Measurements from ENCODE around the gene C1S.
A peak's percentile ranks its signal among the peaks of the same experiment; 100 is the strongest.

The C1S gene

DNA sequence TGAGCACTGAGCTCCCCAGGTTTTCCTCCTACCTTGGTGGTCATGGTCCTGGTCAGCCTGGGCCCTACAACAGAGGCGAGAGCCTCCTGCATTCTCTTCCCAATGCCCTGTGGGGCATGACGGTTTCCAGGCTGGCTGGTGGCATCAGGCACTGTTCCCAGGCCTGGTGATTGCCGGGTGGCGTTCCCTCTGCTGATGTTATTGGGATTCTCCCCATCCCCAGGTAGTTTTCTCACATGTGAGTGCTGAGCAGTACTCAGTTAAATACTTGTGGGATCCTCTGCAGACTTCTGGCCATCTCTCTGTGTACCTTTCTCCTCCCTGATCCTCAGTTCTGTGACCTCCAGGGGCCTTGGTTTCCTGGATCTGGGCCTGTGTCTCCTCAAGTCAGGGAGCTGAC is 16.0 kb downstream of the C1S start:
- DNase-seq (ENCODE audit: low spot score): no peak

DNA sequence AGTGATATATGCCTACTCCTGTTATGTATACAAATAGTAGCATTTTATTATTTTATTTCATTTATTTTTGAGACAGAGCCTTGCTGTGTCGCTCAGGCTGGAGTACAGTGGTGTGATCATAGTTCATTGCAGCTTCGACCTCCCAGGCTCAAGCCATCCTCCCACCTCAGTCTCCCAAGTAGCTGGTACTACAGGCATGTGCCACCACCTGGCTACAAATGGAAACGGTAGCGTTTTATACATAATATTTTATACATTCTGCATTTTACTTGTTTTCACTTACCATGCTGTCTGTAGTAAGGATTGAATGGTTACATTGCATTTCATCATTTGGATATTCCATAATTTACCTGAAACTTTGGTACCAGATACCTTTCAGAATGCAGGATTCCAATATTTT is 17.6 kb downstream of the C1S start:
- DNase-seq (ENCODE audit: low spot score): no peak

DNA sequence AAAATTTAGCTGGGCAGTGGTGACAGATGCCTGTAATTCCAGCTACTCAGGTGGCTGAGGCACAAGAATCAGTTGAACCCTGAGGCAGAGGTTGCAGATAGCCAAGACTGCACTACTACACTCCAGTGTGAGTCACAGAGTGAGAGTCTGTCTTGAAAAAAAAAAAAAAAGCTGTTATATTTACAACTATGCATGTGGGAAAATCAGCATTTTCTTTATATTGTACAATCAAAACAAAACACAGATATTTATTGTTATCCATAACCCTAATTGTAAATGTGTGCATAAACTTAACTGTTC is 19.3 kb downstream of the C1S start:
- no peak for DNase-seq (ENCODE audit: low spot score)

DNA sequence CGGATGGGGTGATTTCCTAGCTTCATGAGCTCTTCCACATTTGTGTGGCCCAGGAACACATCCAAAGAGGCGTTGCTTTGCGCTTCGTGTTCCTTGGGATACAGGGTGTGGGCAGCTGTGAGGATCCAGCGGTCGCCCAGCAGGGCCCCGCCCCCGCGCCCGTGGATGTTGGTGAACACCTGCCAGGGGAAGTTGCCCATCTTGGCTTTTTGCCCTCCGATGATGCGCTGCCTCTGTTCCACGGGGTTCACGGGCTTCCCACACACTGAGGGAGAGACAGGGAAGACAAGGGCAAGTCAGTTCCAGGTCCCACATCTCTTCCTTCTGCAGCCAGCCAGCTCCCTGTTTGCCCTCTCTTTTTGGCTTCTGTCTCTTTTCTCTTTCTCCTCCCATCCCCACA is 20.5 kb downstream of the C1S start:
- DNase-seq (ENCODE audit: low spot score): no peak

DNA sequence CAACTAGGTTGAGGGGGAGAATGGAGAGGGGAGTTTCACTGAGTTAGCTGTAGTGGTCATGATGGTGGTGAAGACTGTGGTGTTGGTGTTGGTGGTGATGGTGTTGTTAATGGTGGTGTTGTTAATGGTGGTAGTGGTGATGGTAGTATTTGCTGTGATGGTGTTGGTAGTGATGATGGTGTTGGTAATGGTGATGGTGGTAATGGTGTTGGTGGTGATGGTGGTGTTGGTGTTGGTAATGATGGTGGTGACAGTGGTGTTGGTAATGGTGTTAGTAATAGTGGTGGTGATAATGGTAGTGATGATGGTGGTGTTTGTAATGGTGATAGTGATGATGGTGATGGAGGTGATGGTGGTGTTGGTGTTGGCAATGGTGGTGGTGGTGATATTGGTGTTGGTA is 22.6 kb downstream of the C1S start:
- no peak for DNase-seq (ENCODE audit: low spot score)

DNA sequence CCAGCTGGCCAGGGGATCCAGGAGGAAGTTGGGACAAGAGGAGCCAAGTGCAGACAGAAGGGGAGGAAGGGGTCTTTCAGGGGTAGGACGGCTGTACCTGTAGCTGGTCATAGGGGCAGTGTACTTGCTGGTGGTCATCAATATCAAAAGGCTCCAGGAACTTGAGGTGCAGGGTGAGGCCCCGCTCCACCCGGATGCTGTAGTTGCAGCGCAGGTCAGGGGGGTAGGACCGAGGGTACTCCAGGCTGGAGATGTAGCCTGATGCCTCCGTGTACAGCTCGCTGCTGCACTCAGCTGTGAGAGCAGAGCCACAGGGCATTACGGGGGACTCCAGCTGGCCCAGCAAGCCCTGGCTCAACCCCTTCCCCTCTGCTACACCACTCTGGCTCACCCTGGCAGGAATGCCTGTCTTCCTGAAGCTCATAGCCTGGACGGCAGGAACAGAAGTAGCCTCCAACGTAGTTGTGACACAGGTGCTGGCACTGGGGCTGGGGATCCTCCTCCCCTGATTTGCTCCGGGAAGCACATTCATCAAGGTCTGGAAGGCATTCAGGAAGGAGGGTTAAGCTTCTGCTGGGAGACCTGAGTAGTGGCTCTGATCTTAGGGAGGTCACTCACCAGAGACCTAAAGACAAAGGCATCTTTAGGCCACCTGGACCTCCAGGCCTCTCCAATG is 28.8 kb downstream of the C1S start:
- no peak for DNase-seq (ENCODE audit: low spot score)

DNA sequence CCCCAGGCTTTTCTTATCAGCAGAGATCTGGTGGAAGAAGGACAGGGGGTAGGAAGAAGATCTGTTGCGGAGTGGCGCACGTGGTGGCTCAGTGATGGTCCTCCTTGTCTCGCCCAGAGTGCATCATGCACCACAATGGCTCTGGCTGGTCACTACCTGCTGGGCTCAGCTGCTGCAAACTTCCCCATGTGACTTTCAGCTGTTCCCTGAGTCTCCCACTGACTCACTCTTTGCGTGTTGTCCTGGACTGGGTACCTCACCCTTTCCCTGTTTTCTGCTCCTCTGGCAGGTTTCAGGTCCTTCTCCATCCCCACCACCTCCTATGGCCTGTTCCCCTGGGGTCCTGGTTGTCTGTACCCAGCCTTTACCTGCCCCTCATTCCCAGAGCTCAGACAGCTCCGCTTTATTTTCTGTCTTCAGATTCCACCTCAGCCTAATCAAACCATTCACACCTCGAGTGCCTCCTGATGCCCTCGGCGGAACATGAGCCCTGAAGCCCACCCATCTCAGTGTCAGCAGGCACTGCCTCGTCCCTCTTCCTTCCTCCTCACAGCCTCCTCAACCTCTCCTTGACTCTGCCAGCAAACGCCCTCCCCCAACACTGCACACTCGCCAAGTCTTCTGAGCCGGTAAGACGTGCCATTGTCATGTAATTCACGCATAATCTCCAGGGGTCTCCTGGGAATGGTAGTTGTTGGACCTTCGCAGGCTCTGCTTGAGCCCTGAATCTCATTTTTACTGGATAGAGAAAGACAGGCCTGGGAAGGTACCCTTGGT is 29.9 kb downstream of the C1S start:
- no peak for DNase-seq (ENCODE audit: low spot score)

DNA sequence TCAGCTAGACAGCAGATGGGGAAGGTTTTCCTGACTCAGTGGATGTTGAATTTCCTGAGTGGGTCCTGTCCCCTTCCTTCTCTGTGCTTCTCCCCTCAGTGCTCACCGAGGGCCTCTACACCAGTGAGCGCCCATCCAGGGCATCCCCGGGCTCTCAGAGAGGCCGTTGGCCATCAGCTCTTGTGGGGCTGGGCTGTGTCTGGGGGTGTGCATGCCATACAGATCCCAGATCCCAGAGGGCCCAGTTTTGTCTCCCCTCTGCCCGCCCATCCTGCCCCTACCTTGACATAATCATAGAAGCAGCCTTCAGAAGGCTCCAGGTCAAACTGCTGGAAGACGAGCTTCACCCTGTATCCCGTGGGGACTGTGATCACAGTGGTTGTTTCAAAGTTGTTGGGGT is 30.7 kb downstream of the C1S start:
- no peak for DNase-seq (ENCODE audit: low spot score)

DNA sequence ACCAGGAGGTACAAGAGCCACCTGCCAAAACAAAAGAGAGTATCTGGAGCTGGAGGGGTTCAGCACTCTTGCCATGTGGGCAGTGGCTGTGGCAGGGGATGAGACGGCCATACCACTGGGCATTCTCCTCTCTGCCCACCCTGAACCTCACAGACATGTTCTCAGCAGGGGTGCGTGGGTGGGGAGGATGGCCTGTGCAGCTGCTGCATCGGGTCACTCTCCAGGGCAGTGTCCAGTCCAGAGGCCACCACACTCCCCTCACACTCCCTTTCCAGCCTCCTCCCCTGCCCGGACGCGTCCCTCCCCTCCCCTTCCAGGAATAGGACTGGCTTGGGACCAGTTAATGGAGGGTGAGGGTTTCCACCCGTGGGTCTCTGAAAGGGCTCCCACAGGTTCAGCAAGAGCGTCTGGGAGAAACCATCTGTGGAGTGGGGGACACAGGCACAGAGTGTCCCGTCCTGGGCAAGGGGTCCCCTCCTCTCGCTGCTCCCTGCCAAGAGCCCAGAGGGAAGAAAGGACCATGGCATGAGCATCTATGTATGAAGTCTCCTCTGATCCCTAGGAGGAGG is 31.2 kb downstream of the C1S start:
- no peak for DNase-seq (ENCODE audit: low spot score)

DNA sequence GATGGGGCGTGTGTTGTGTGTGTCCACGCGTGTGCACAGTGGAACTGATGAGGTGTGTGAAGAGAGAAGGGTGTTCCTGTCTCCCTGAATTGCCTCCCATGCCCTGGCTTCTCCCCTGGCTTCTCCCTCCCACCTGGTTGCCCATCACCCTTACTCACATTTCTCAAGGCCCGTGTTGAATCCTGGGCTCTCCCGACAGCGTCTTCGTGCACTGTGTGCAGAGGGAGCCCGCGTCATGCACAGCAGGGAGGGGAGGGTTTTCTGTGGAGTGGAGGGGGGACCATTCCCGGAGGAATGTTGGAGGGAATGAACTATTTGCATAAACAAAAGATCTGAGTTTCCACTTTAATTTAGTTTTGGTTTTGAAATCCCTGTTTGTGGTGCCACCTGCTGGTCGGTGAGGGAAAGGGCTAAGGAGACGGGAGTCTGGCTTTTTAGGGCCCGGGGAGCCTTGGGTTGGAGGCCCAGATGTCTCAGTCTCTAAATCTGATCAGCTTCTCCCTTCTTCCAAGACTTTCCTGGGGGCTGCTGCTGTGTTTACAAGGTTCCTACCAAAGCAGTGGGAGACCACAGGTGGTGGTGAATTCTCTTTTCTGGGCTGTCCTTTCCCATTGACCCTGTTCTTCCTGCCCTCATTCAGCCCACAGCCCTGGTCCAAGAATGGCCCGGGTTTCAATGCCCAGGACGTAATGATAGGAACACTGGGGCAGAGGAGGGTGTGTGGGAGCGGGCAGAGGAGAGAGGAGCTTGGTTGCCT is 31.9 kb downstream of the C1S start, which contains the start of gene C1R:
Gene C1R (minus strand): TSS at position 217 of the 757 bp plus-strand sequence. CDS start 57 bp downstream, at position 160.
- DNase-seq (ENCODE audit: low spot score): peak; percentile 68

DNA sequence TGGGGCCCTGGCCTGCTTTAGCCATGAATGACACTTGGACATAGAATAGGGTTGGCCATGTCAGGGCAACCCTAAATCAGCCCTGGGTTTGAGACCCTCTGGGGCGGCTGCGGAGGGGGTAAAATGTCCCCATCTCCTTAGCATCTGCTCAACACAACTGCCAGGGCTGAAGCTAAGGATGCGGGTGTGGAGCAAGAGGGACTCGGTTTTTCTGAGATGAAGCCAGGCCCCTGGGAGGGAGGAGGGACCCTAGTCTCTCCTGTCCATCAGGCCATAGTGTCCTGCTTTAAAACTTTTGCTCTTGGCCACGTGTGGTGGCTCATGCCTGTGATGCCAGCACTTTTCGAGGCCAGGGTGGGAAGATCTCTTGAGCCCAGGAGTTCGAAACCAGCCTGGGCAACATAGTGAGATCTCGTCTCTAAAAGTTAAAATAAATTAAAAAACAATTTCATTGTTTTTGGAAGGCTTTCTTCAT is 32.5 kb downstream of the C1S start:
- no peak for DNase-seq (ENCODE audit: low spot score)

DNA sequence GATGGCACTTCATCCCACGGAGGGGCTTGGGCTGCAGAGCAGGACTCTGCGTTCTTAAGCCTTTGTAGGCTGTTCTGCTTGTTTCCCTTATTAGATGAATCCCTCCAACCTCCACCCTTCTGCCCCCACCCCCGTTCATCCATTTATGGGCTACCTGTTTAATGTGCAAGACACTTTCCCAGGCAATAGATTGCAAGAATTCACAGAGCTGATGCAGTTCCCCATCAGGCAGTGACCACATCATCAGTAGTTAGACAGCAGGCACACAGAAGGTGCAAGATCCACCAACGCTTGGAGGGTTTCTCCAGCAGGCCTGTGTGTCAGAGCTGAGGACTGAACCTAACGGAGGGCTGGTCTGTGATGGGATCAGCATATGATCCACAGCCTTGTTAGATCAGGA is 33.0 kb downstream of the C1S start:
- no peak for DNase-seq (ENCODE audit: low spot score)

DNA sequence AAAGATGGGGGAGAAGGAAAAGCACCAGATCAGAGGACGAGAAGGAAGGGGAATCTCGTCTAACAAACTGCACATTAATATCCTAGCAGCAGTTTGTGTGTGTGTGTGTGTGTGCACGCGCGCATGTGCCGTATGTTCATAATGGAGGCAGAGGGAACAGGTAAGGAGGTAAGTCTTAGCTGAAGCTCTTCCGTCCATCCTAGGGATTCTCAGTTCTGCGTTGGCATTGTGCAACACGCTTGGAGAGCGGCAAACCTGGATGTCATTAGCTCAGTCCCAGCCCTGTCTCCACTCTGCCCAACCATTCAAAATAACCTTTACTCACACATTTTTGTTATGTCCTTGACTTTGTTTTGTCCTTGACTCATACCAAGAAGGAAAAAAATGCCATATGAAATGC is 33.4 kb downstream of the C1S start:
- no peak for DNase-seq (ENCODE audit: low spot score)

DNA sequence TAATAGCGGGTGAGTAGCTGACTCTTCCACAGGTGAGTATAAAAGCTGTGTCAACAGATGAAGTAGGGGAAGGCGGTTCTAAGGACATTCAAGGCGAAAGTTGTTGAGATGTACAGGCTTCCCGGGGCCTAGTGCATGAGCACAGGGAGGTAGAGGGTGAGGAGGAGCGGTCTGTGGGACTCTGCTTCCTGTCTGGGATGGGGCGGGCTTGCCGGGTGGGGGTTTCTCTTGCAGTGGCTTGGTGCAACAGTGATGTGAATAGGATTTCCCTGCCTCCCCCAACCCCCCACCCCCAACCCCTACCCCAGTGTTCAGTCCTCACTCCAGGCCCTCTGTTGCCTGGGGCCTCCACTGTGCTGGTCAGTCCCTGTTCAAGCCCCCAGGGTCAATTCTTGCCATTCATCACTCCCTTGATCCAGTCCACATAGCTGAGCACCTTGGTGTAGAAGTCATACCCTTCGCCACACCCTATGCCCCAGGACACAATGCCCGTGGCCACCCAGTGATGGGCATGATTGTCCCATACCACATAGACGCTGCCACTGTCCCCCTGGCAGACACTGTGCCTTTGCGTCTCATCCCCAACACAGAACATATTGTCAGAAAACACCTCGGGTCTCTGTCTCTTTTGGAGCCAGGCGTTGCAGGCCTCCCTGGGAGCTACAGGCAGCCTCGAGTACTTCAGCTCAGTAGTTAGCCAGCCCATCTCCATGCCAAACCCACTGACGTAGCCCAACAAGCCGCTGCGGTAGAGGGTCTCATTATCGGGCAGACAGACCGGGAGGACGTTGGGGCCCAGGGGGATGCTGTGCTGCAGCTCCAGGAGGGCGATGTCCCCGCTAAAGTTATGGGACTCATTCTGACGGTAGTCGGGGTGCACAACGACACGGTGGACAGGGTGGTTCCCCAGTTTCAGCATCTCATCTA is 35.8 kb downstream of the C1S start:
- DNase-seq (ENCODE audit: low spot score): no peak

DNA sequence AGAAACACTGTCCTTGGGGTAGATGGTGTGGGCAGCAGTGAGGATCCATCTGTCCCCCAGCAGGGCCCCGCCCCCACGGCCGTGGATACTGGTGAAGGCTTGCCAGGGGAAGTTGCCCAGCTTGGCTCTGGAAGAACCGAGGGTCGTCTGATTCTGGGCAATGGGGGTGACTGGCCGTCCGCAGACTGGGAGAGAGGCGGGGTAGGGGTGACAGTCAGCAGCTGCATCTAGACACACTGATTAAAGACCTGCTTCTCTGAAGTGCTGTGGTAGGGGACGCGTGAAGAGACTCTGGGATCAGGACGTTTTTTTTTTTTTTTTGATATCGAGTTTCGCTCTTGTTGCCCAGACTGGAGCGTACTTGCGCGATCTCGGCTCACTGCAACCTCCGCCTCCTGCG is 36.5 kb downstream of the C1S start:
- DNase-seq (ENCODE audit: low spot score): peak; percentile 24

DNA sequence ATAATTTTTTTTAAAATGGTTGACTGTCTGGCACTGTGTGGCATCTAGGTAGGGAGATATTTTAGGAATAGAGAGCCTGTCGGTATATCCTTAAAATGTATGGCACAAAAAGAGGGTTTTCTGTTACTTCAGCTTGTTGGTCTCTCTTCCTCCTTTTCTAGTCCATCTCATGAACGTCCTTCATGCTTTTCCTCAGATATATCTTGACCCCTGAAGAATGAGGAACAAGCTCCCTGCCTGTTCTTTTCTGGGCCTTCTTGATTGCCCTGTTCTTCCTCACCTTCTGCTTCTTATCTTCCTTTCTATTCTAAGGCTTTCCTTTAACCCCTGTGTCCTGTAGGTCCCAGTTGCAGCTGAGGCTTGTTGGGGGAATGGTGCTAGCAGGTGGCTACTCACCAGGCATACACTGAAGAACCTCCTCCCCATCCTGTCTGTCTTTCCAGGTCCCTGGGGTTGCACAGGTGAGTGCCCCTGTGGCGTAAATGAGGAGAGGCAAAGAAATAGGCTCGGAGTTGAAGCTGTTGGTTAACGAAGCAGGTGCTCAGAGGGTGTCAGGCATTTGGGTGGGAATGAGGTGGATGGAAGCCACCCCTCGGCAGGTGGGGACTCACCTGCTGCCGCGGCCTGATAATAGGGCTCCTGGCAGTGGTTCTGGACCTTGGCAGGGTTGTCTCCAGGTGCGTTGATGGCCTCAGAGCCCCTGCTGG is 38.9 kb downstream of the C1S start:
- no peak for DNase-seq (ENCODE audit: low spot score)

DNA sequence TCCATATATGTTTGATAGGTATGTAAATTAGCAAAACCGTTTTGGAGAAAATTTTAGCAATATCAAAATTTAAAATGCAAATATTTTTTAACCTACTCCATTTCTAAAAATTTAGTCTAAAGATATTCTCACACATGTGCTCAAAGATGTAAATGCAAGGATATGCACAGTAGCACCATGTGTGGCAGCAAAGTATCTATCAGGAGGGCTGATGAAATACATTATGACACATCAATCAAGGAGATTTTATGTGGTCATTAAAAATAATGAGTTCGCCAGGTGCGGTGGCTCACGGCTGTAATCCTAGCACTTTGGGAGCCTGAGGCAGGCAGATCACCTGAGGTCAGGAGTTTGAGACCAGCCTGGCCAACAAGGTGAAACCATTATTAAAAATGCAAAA is 39.7 kb downstream of the C1S start:
- DNase-seq (ENCODE audit: low spot score): no peak

DNA sequence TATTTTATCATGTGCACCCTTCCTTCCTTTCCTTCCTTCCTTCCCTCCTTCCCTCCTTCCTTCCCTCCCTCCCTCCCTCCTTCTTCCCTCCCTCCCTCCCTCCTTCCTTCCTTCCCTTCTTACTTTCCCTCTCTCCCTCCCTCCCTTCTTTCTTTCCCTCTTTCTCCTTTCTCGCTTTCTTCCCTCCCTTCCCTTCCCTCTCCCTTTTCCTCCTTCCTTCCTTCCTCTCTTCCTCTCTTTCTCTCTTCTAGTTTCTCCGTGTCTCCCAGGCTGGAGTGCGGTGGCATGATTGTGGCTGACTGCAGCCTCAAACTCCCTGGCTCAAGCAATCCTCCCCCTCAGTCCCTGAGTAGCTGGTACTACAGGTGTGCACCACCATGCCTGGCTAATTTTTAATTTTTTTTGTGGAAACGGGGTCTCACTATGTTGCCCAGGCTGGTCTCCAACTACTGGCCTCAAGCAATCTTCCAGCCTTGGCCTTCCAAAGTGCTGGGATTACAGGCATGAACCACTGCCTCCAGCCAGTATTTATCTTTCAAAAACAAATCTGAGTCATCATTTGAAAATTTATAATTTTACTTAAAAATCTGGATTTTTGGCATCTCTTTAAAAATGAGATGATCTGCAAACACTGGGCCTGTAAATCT is 40.7 kb downstream of the C1S start:
- no peak for DNase-seq (ENCODE audit: low spot score)

DNA sequence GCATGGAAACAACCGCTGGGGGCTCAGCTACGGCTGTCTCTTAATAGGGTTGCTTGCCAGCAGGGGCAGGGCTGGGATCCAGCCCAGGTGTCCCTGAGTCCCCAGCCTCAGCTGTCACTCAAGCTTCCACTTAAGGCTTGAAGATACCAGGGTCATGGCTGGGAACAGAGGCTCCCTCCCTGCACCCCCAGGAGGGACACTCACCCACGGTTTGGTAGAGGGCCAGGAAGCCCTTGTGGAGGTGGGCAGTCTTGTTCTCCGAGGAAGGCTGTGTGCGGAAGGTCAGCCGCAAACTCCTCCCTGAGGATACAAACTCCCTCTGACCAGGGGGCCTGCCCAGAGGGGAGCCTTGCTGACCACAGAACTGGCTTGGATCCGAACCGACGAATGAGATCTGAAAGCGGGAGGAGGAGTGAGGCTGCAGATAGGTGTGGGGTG is 41.2 kb downstream of the C1S start:
- no peak for DNase-seq (ENCODE audit: low spot score)

DNA sequence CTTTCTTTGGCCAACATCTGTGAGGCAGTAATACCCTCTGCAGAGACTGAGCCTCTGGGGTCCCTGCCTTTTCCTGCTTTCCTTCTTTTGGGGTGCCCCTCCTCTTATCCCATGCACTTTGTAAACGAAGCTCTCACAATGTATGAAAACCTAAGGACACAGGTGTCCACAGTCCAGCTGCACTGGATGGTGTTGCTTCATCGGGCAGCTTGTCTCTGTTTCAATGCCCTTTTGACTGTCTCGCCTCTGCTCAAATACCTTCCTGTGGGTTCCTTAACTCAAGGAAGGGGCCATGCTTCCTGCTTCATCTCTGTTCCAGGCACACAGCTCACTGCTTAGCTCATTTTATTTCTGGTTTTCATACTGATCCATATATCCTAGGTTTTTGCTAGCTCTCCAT is 42.1 kb downstream of the C1S start:
- no peak for DNase-seq (ENCODE audit: low spot score)
